CD4-positive, alpha-beta T cell treated with Interleukin-4 for 4 hours (primary cell): ENCODE data around the gene NPFF.

Source experiments
- DNase-seq: peaks from one replicate; pipeline ENCODE4 v3.0.0-alpha.2; 2020

The NPFF gene

DNA sequence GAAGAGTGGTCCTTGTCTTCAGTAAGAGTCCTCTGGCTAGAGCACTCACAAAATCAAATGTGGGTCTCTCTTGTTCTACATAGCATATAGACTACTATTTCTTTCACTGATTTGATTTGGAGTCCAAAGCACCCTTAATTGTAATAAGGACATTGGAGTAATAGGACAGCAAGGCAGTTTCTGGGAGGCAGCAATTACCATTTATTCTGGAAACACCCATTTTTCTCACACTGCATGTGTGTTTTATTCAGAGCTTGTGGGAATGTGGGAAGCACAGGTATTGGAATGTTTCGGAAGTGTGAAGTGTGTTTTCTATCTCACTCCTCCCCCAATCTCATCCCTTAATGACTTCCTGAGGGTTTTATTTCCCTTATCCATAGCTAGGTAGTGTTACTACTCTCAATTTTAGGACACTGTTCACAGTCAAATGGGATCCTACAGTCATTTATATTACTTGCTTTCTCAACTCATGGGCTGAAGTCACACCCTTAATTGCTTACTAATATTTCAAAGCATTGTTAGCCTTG lies 35.2 kb downstream of the NPFF start:
- DNase-seq: no peak

GRCh38 chr12:53468282-53468681 lies 39.0 kb downstream of the NPFF start:
- no peak for DNase-seq

- no peak for DNase-seq
Observed at GRCh38 chr12:53467880-53468279, 39.4 kb downstream of the NPFF start.

DNA sequence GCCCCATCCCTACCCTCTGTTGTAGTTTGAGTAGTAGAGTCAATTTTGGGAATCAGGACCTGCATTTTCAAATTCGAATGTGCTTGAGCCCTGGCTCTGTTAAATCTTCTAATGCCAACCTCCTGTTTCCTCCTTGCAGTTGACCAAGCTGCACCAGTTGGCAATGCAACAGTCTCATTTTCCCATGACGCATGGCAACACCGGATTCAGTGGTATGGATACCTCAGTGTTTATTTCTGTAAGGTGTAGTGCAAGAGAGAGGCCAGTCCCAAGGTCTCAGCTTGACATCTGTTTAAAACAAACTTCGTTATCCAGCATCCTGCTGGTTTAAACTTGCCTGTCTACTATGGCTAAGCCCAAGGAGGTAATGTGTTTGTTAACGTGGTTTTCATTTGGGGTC lies 40.2 kb downstream of the NPFF start:
- no peak for DNase-seq

- DNase-seq: no peak
Observed at GRCh38 chr12:53466640-53467039, 40.6 kb downstream of the NPFF start.

DNA sequence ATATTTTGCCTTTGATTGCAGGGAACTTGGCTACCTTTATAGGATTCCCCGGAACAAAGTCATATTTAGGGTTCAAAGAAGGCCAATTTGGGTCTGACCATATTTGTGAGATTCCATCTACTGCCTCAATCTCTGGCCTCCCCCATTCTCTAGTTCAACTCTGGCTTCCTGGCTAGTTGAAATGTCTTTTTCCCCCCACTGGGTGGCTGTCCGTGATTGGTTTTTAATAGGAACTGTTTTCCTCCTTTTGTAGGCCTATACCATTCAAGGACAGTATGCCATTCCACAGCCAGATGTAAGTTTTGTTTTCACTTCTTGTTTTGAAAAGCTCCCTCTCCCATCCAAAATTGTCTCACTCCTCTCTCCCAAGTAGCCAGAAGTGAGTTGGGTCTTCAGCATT lies 41.6 kb downstream of the NPFF start:
- no peak for DNase-seq

DNA sequence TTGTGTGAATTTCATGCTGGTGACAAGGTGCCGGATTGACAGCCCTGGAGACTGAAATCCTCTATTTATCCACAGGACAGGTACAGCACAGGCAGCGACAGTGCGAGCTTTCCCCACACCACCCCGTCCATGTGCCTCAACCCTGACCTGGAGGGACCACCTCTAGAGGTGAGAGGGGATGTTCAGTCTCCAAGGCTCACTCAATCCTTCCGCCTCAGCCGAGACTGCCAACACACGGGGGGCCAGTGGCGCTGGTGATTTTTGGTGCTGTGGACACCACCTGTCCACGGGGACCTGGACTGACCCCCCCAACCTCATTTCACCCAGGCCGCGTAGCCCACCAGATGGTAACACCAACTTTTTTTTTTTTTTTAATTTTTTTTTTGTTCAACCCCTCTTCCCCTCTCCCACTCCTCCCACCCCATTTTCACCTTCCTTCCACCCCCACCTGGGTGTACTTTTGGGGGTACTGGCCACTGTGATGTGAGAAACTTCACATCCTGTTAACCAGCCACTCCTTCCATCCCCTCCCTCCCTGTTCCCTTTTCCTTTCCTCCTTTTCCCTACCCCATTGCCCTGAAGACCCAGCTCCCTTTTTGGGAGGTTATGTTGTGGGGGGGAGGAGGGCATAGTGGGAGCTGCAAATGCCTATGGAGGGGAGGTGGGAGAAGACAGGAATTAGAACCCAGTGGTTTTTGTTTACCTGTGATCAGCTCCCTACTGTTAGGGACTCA lies 42.4 kb downstream of the NPFF start:
- DNase-seq: no peak

- DNase-seq: no peak
Observed at GRCh38 chr12:53463802-53464560, 43.3 kb downstream of the NPFF start.

DNA sequence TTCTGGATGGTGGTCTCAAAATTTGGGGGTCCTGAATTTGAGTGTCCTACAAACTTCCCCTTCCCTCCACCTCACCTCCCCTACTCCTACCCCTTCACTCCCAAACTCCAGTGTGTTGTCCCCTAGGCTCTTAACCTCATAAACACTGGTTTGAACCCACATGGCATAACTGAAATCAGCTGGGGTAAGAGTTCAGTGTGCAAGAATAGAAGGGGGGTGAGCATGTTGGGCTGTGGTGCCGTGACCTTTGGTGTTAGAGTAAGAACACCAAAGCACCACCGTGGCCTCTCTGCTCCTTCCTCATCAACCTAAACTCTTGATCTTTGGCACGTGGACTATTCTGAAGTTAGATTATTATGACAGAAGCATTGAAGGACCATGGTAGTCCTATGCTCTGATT lies 44.3 kb downstream of the NPFF start:
- no peak for DNase-seq

DNA sequence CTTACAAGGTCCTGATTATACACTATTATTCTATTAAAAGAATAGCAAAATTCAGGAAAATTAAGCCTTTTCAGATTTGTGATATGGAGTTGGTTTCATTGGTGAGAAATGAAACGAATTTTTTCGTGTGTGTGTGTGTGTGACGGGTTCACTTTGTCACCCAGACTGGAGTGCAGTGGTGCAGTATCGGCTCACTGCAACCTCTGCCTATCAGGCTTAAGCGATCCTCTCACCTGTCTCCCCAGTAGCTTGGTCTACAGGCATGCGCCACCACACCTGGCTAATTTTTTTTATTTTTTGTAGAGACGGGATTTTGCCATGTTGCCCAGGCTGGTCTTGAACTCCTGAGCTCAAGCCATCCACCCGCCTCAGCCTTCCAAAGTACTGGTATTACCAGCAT lies 45.7 kb downstream of the NPFF start:
- DNase-seq: no peak

- DNase-seq: no peak
Observed at GRCh38 chr12:53461059-53461458, 46.2 kb downstream of the NPFF start.

GRCh38 chr12:53459097-53459496 lies 48.2 kb downstream of the NPFF start:
- no peak for DNase-seq
